Calu3 (cell line): ENCODE data around the gene MTG2. TPM values are rescaled to one million over a fixed set of nuclear protein-coding genes. Genes with fewer than 3 reads are reported as not detected.

Source experiments
- BruUV-seq: library from RNA; stranded (reverse); fragments of 400-500 nt; replicated peaks from 2 replicates; lab custom pipeline; 2021; lab: Mats Ljungman, UMichigan
- CTCF ChIA-PET: fragments of 300-600 bp; sonication (Branson Sonifier 250); formaldehyde crosslinking; loops from one replicate; lab custom pipeline; 2022; ENCODE audit warnings: antibody characterized with exemption; lab: Charles Lee
- DNase-seq: peaks from one replicate; pipeline ENCODE4 v3.0.0; 2022
- H3K27ac Mint-ChIP-seq: one replicate; pipeline ENCODE4 v1.8.0; 2022; ENCODE audit warnings: mixed read lengths; ENCODE audit not compliant: unreplicated experiment
- H3K27me3 Mint-ChIP-seq: one replicate; pipeline ENCODE4 v1.8.0; 2022; ENCODE audit warnings: mixed read lengths; ENCODE audit not compliant: unreplicated experiment
- H3K36me3 Mint-ChIP-seq: one replicate; pipeline ENCODE4 v1.8.0; 2022; ENCODE audit warnings: mild to moderate bottlenecking, moderate library complexity, mixed read lengths; ENCODE audit not compliant: insufficient read depth, unreplicated experiment
- H3K4me1 Mint-ChIP-seq: one replicate; pipeline ENCODE4 v1.8.0; 2022; ENCODE audit warnings: mild to moderate bottlenecking, low read depth, mixed read lengths; ENCODE audit not compliant: unreplicated experiment
- H3K4me3 Mint-ChIP-seq: one replicate; pipeline ENCODE4 v1.8.0; 2022; ENCODE audit warnings: mild to moderate bottlenecking, low read depth, moderate library complexity, mixed read lengths; ENCODE audit not compliant: unreplicated experiment
- H3K9me3 Mint-ChIP-seq: one replicate; pipeline ENCODE4 v1.8.0; 2022; ENCODE audit warnings: low read depth, mixed read lengths; ENCODE audit not compliant: unreplicated experiment
- CTCF ChIP-seq: fragments of 200-600 bp; IDR thresholded peaks from one replicate; pipeline ENCODE4 v1.8.0; 2022; ENCODE audit warnings: antibody characterized with exemption; ENCODE audit not compliant: unreplicated experiment
- intact Hi-C: fragments of 100-400 bp; cut with micrococcal nuclease; formaldehyde crosslinking; loops from one replicate; pipeline ENCODE4 v1.10.0; 2022; ENCODE audit not compliant: unreplicated experiment
- total RNA-seq: library from RNA; stranded (reverse); gene quantifications from 2 replicates; pipeline ENCODE4 v1.2.3, GENCODE V29; 2022

MTG2 gene
- total RNA-seq, 1 experiment from 2014 or later, result 87.9 TPM

GRCh38 chr20:62235777-62236157 lies 52.9 kb downstream of the MTG2 start:
- Mint-ChIP-seq H3K27ac (no peak overlapping the region), H3K27me3 (peaks cover 13% of the 10 kb centered on the region), H3K4me3 (no peak overlapping the region), H3K36me3 (peaks cover 37% of the 10 kb centered on the region), H3K9me3 (no peaks in the 10 kb centered on the region), H3K4me1 (peaks cover 40% of the 10 kb centered on the region)
- no TSS peak for BruUV-seq
- TF ChIP-seq CTCF, result no peak
- DNase-seq, result no peak
- intact Hi-C loops, result no loop called here
- CTCF ChIA-PET, result no interaction called here

- BruUV-seq, result no TSS peak
- Mint-ChIP-seq H3K4me1 (peaks cover 45% of the 10 kb centered on the region), H3K27ac (no peak overlapping the region), H3K27me3 (peaks cover 13% of the 10 kb centered on the region), H3K36me3 (peaks cover 40% of the 10 kb centered on the region), H3K9me3 (no peaks in the 10 kb centered on the region), H3K4me3 (no peak overlapping the region)
- no peak for DNase-seq
- no peak for TF ChIP-seq CTCF
- CTCF ChIA-PET, result interaction anchor here (0.6 kb wide), 2 partner anchors 67 to 1843 kb away, joined by 3 to 7 read pairs; partner anchors contain the start of gene RGS19
- intact Hi-C loops, result no loop called here
Observed at GRCh38 chr20:62236200-62236599, 53.4 kb downstream of the MTG2 start.

- Mint-ChIP-seq H3K4me3 (no peak overlapping the region), H3K36me3 (peaks cover 45% of the 10 kb centered on the region), H3K27ac (no peak overlapping the region), H3K4me1 (peaks cover 52% of the 10 kb centered on the region), H3K9me3 (no peaks in the 10 kb centered on the region), H3K27me3 (peaks cover 13% of the 10 kb centered on the region)
- intact Hi-C loops, result no loop called here
- DNase-seq, result no peak
- no TSS peak for BruUV-seq
- CTCF ChIA-PET, result interaction anchor here (0.6 kb wide), 2 partner anchors 68 to 1842 kb away, joined by 3 to 7 read pairs; partner anchors contain the start of gene RGS19
- TF ChIP-seq CTCF, result no peak
Observed at GRCh38 chr20:62236766-62237513, 54.1 kb downstream of the MTG2 start.

- no TSS peak for BruUV-seq
- intact Hi-C loops, result no loop called here
- Mint-ChIP-seq H3K9me3 (no peaks in the 10 kb centered on the region), H3K36me3 (peaks cover 45% of the 10 kb centered on the region), H3K27me3 (peaks cover 13% of the 10 kb centered on the region), H3K27ac (peak overlapping the region; percentile 94), H3K4me3 (peak overlapping the region; percentile 88), H3K4me1 (peaks cover 52% of the 10 kb centered on the region)
- CTCF ChIA-PET, result no interaction called here
- no peak for DNase-seq
- TF ChIP-seq CTCF, result no peak
Observed at GRCh38 chr20:62237514-62237800, 54.6 kb downstream of the MTG2 start.
